Amniotic epithelial cell (primary cell): Measurements from ENCODE around the gene FOXD2.

ENCODE experiments used
- DNase-seq: peaks from one replicate; pipeline ENCODE4 v3.0.0-alpha.2; 2010; ENCODE audit warnings: low read depth

Gene FOXD2

DNA sequence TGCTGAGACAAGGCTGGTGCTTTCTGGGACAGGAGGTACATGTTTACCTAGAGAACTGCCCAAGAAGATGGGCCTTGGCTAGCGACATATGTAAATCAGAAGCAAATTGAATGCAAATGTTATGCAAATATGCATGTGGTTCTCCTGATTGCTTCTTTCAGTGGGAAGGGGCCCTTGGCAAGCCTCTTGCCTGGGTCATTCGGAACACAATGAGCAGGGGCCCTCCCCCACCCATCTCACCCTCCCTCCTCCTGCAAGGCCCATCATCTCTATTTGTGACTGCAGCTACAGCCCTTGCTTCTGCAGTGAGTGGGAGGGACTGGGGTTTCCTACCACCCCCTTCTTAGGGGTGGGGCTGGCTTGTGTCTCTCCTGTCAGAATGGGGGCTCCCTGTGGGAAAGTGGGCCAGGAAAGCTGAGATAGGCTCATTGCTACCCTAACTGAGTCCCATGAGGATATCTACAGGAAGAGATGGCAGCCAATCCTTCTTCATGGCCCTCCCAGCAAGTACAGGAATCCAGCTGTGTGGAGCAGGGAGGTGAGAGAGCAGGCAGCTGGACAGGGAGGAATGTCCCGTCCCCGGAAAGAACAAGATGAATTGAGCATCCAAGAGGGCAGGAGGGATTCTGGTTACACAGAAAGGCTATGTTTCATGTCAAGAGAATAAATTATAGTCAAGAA lies 31.0 kb downstream of the FOXD2 start:
- no peak for DNase-seq

DNA sequence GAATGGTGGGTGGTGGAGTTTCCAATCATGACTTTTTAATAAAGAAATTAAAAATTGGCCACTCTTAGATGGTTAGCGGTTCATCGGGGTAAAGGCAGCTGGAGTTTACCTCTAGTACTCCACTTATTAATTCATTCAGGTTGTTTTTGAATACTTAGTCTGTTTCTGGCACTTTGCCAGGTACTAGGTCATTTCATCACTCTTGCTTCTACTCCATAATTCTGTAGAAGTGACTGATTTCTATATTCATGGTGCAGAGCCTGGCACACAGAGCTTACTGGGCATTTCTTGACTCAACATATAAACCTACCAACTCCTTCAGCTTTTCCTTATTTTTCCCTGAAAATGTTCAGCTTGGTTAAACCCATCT lies 31.5 kb downstream of the FOXD2 start:
- DNase-seq = peak; percentile 2

DNA sequence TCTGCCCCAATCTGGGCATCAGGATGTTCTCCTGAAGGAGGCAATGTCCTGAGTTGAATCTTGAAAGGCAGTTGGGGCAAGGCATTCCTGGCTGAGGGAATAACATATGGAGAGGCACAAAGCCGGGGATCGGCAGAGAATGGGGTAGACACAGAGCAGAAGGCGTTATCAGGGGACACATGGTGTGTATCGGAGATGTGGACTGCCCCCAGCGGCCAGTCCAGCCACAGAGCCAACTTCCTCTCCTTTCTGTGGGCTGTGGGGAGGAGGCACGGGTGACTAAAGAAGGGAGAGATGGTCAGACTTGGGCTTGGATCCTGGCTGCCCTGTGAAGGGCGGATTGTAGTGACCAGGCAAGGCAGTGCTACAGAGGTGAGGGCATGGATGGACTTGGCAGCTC lies 32.1 kb downstream of the FOXD2 start:
- no peak for DNase-seq

DNA sequence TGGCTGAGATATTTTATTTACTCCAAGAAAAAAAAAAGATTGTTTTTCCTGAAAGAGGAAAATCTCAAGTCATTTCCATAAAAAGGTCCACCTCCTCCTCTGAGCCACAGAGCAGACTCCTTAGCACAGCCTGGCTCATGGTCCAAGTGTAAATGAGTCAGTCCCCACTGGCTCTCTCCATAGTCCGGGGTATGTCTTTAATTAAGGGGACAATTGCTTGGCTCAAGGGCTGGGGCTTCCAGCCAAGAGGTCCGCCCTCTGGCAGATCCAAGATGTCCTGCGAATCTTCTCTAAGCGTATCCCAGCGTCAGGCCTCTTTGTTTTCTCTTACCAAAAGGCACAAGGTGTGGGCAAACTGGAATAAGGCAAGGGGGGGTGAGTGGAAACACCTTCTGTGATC lies 33.3 kb downstream of the FOXD2 start:
- DNase-seq = no peak

DNA sequence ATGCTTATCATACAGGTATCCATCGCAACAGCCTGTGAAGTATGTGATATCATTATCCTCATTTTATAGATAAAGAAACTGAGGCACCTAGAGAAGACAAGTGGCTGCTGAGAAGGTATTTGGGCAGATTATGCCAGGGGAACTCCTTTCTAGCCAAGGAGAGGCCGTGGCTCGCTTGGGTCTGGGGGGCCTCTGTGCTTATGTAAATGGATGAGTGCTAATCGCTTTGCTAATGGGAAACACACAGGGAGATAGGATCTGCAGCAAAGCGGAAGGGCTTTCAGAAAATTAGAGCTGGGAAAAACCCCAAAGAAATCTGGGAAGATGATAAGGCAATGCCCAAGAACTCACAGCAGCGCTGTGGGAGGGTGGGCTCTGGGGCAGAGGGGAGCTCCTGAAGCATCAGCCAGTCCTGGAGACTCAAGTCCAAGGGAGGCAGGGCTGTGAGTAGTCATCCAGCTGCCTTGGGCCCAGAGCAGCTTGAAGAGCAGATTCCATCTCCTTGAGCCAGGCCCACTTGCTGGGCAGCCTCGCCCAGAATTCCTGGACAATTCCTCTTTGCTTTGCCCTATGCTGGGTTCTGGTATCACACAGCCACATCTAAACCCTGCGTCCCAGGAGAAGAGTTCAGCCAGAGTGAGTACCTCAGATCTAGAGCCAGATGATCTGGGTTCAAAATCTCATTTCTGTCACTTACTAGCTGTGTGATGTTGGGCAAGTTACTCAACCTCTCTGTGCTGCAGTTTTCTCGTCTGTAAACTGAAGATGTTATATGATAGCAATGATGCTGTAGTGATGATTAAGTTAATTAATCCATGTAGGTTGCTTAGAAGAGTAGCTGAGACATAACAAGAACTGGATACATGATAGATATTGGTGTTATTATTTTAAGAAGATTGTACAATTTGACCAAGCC lies 36.7 kb downstream of the FOXD2 start:
- DNase-seq = no peak

DNA sequence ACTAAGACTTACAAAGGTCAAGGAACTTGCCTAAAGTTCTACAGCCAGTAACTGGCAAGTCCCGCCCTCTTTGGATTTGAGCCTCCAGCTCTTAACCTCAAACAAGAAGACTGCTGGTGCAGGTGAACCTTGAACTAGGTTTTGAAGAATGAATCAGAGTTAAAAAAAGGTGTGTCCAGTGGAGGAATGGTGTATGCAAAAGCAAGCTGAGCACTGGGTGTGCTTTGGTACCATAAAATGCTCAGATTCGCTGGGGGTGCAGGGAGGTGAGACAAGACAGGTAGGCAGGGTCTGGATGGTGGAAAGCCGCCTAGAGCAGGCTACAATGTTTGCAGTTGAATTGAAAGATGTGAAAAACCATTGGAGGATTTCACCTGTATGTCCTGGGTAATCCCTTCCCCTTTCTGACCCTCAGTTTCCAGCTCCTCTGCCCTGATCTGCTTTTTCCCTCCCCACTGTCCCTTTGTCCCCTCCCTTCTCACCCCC lies 39.8 kb downstream of the FOXD2 start:
- no peak for DNase-seq

DNA sequence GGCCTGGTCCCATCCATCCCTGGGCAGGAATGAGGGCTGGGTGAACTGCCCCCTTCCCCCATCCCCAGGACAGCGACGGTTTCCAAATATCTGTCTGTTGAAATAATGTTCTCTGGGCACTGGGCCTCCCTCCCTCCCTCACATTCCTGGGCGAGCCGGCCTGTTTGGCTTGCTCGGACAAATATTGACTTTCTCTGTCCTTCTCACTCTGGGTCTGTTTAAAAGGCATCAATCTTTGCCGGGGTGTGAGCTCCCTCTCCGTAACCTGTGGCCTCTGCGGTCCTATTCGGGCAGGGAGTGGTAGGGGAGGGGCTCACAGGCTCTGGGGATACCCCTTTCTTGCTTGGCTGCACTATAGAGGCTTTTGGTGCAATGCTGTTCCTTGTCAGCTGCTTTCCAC lies 40.2 kb downstream of the FOXD2 start:
- peak; percentile 1 for DNase-seq

DNA sequence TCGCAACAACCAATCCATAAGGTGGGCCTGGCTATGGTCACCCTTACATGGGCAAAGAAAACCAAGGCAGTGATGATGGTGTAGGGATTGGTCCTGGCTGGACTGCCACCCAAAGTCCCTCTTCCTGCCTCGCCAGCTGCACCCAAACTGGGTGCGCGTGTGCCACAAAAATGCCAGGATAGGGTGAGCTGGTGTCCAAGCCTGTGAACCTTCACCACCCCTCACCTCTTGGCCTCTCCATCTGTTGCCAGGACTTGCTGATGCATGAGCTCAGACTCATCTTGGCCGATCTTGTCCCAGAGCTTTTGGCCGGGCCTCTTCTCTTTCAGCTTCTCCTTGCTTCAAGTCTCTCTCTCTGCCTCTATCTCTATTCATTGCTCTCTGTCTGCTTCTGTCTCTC lies 41.8 kb downstream of the FOXD2 start:
- no peak for DNase-seq

DNA sequence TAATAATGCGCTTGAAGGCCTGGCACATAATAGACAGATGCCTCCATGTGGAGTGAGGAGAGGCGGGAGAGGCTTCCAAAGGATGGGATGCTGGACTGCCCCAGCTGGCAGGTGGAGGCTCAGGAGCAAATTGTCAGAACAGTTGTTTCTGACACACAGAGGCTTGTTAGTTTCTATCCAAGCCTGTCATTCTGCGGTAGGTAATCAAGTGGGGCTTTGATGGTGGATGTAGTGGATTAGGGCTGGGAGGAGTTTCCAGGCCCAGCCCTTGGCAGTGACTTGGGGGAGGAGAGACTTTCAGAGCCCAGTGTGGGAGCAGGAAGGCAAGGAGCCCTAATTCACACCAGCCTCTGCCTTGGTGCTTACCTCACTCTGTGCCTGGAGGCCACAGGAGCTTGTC lies 44.1 kb downstream of the FOXD2 start:
- no peak for DNase-seq

DNA sequence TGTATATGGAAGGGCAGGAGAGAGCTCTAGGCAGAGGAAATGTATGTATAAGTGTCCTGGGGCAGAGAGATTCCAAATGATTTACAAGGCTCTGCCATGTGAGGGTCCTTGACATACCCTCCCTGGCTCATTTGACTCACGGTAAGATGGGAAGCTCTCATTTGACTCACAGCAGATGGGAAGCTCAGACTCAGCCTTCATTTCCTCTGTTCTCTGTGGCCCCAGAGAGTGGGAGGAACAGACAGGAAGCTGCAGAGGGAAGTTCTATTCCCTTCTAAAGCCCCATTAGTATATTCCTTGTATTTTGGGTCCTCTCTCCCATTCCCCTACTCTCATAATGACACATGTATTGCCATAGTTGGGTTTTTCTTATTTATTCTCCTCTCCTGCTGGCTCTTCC lies 44.9 kb downstream of the FOXD2 start:
- DNase-seq = no peak

DNA sequence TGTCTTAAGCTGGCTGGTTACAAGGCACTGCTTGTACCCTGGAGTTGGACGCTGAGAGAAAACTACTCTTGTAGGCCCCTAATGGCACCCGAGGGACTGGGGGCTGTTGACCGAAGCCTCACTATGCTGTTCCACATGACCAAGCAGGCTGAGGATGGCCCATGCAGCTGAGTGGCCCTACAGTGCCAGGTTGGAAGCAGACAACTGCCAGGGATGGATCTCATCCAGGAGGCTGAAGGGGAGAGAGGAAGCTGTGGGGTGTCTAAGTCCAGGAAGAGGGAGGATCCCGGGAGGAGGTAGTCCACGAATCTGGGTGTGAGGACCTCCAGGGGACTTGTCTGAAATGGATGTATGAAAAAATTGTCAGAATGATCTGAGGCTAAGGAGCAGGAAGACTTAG lies 45.8 kb downstream of the FOXD2 start:
- DNase-seq = no peak

DNA sequence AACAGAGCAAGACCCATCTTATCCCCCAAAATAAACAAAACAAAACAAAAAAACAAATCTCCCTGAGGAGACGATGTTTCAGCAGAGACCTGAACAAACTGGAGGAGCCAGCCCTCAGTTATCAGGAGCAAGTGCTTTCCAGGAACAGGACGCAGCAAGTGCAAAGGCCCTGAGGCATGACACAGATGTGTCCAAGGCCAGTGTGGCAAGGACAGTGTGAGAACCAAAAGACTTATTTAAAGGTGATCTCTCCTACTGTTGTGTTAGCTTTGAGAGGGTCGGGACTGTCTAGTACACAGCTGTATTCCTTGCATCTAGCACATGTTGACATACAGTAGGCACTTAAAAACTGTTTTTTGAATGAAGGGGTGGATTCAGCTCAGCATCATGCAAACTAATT lies 48.0 kb downstream of the FOXD2 start:
- DNase-seq = no peak

DNA sequence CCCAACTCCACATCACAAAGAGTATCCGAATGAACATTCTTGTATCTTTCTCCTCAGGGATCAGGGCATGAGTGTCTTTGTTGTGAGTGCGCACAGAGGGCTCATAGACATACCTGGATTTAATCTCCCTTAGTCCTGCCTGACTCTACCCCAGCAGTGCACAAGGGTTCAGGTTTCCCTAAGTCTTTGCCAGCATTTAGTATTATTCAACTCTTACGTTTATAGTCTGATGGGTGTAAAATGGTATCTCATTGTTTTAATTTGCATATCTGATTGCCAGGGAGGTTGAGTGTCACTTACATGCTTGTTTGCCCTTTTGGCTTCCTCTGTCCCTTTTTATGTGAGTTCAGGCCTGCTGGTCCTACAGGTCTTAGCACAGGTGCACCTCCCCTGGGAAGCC lies 49.5 kb downstream of the FOXD2 start:
- no peak for DNase-seq

DNA sequence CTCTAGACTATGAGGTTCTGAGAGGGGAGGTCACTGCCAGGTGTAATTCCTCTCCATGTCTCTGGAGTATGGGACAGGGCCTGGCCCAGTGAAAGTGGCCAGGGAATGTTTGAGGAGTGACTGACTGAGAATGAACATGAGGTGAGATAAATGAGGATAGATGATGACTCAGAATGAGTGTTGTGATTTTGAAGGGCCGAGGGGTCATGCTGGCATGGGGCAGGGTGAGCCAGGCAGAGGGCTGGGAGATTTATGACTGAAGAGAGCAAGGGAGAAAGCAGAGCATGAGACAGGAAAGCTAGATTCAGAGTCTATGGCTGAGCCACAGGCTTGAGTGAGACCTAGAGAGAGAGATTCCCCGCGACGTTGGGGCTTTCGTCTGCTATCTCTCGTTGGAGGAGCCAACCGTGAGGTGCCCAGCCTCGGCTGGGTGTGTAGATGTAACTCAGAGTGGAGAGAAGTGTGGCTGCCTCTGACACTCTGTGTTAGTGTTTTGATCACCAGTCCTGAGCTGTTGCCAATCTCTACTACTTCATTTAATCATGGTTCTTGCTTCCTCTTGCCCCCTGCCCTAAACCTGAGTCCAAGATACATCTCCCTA lies 50.1 kb downstream of the FOXD2 start:
- peak; percentile 1 for DNase-seq
